Erythroblast (primary cell): Measurements from ENCODE around the gene ATP6V0E2.

Source experiments
- GATA1 ChIP-seq: IDR thresholded peaks from 2 replicates; pipeline ENCODE4 v1.6.1; 2011; ENCODE audit warnings: low read depth, mild to moderate bottlenecking, control low read depth, low read length, moderate library complexity
- POLR2A ChIP-seq: IDR thresholded peaks from 2 replicates; pipeline ENCODE4 v1.6.1; 2011; ENCODE audit warnings: mild to moderate bottlenecking, low read length

DNA sequence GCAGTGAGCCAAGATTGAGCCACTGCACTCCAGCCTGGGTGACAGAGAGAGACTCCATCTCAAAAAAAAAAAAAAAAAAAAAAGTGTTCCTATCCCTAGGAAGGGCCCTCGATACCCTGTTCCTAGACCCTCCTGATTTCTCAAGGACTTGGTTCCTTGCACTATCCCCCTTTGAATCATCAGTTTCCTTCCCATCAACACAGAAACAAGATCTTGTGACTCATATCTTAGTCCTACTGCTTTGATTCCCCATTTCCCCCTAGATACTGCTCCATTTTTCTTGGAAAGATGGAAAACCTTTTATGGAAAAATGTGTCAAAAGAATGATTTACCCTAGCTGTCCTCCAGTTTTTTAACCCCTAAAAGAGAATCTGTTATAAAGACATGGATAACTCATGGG, 37.3 kb upstream of the ATP6V0E2 start:
- TF ChIP-seq POLR2A: no peak
- no peak for TF ChIP-seq GATA1
